ENCODE results near the gene CFAP52. TPM values are rescaled to one million over a fixed set of nuclear protein-coding genes. Genes with fewer than 3 reads are reported as not detected.
"Not testable (repeated sequence)": the region's sequence is repeated elsewhere in the genome, so short reads cannot be mapped to it uniquely, and the experiment has no call there.

The CFAP52 gene
- total RNA-seq, 4 donors from 2014 or later = 0.27 to 0.78 TPM; not detected in 2

GRCh38 chr17:9587969-9588656, 11.7 kb downstream of the CFAP52 start:
- Histone ChIP-seq H3K4me1 (no peaks in the 10 kb centered on the region), H3K4me3 (replicated peaks in 1 of 3) (no peak overlapping the region), H3K36me3 (no peaks in the 10 kb centered on the region), H3K27me3 (no peaks in the 10 kb centered on the region), H3K27ac (no peak overlapping the region), H3K9me3 (no peaks in the 10 kb centered on the region)
- no peak for DNase-seq
- intact Hi-C loops (cut with DNase I) = no loop called here
- 89 to 95% methylated on average over 10 of the region's 10 CpGs for WGBS, 2 donors
- TF ChIP-seq POLR2A (IDR thresholded peaks at IDR 0.05) = no peak
- TF ChIP-seq CTCF (IDR thresholded peaks at IDR 0.05) = no peak

DNA sequence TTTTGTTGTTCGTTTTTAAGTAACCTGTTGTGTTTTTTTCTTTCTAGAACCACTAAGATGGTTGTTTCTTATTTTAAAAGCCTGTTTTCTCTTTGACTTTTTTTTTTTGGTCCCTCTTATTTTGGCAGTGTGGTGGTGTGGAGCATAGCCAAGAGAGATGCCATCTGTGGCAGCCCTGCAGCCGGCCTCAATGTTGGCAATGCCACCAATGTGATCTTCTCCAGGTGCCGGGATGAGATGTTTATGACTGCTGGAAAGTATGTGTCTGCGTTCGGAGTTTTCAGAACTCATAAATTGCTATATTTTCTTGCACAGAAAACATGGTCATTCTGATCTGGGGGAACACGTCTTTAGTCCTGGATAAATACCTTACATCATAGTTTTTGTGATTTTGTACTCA, 17.6 kb downstream of the CFAP52 start:
- H3K36me3 ChIP-seq = no peaks in the 10 kb centered on the region
- no peak overlapping the region for H3K27ac ChIP-seq
- intact Hi-C loops (cut with DNase I) = no loop called here
- H3K4me1 ChIP-seq = no peaks in the 10 kb centered on the region
- WGBS, 2 donors = 87 to 89% methylated on average over 6 of the region's 6 CpGs
- no peak for TF ChIP-seq POLR2A (IDR thresholded peaks at IDR 0.05)
- H3K9me3 ChIP-seq = no peaks in the 10 kb centered on the region
- DNase-seq = no peak
- H3K4me3 ChIP-seq (replicated peaks in 1 of 3) = no peak overlapping the region
- no peaks in the 10 kb centered on the region for H3K27me3 ChIP-seq

- H3K4me3 ChIP-seq (replicated peaks in 1 of 3); H3K4me1 ChIP-seq; H3K9me3 ChIP-seq; intact Hi-C loops (cut with DNase I); H3K36me3 ChIP-seq; H3K27ac ChIP-seq; H3K27me3 ChIP-seq; DNase-seq: not testable (repeated sequence)
- 88 to 92% methylated on average over 5 of the region's 5 CpGs for WGBS, 2 donors
Measured at GRCh38 chr17:9597638-9598037, 21.2 kb downstream of the CFAP52 start.

DNA sequence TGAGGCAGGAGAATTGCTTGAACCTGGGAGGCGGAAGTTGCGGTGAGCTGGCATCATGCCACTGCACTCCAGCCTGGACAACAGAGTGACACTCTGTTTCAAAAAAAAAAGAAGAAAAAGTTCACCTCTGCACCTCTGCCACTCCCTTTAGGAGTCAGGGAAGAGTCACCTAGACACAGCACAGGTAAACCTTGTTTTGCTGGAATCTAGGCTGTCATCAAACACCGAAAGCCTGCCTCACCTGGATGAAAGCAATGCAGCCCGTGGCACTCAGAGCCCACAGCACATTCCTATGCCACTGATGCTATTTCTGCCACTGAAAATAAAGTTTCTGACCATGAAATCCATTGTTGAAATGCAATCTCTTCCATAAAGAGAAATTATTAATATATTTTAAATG, 22.2 kb downstream of the CFAP52 start:
- H3K27me3 ChIP-seq = no peaks in the 10 kb centered on the region
- no peak overlapping the region for H3K27ac ChIP-seq
- no peaks in the 10 kb centered on the region for H3K9me3 ChIP-seq
- H3K36me3 ChIP-seq = no peaks in the 10 kb centered on the region
- no peak for DNase-seq
- TF ChIP-seq CTCF (IDR thresholded peaks at IDR 0.05) (no peak), POLR2A (IDR thresholded peaks at IDR 0.05) (no peak)
- no peak overlapping the region for H3K4me3 ChIP-seq (replicated peaks in 1 of 3)
- H3K4me1 ChIP-seq = no peaks in the 10 kb centered on the region
- intact Hi-C loops (cut with DNase I) = no loop called here
- 89% methylated on average over 4 of the region's 4 CpGs for WGBS, 2 donors

- H3K27ac ChIP-seq; H3K4me3 ChIP-seq (replicated peaks in 1 of 3); H3K9me3 ChIP-seq; H3K36me3 ChIP-seq; H3K4me1 ChIP-seq; DNase-seq; intact Hi-C loops (cut with DNase I); H3K27me3 ChIP-seq: not testable (repeated sequence)
- 79 to 85% methylated on average over 5 of the region's 5 CpGs for WGBS, 2 donors
Measured at GRCh38 chr17:9604583-9604982, 28.1 kb downstream of the CFAP52 start.

DNA sequence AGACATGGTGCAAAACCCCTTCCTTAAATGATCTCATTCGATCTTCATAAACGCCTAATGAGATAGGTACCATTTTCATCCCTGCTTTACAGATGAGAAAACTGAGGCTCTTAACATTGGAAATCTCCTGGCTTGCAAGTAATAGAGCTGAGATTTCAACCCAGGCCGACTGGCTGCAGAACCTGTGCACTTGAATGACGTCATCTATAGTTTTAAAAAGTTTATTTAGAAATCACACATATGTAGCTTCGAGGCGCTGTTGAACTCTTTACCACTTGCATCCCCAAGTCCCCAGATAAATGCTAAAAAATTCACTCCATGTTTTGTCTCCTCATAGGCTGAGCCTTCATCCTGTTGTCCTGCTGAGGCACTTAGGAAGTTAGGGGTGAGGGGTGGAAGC, 30.0 kb downstream of the CFAP52 start:
- no peaks in the 10 kb centered on the region for H3K36me3 ChIP-seq
- no peaks in the 10 kb centered on the region for H3K4me1 ChIP-seq
- WGBS, 2 donors = 86 to 89% methylated on average over 6 of the region's 6 CpGs
- no peaks in the 10 kb centered on the region for H3K27me3 ChIP-seq
- DNase-seq = no peak
- intact Hi-C loops (cut with DNase I) = no loop called here
- no peak overlapping the region for H3K27ac ChIP-seq
- TF ChIP-seq CTCF (IDR thresholded peaks at IDR 0.05) (no peak), POLR2A (IDR thresholded peaks at IDR 0.05) (no peak)
- no peak overlapping the region for H3K4me3 ChIP-seq (replicated peaks in 1 of 3)
- no peaks in the 10 kb centered on the region for H3K9me3 ChIP-seq

- H3K4me1 ChIP-seq; H3K4me3 ChIP-seq (replicated peaks in 1 of 3); intact Hi-C loops (cut with DNase I); DNase-seq; H3K27ac ChIP-seq; H3K27me3 ChIP-seq; H3K36me3 ChIP-seq; H3K9me3 ChIP-seq: not testable (repeated sequence)
- WGBS, 2 donors = 77 to 78% methylated on average over 5 of the region's 5 CpGs
Measured at GRCh38 chr17:9607058-9607457, 30.6 kb downstream of the CFAP52 start.
